K562 (cell line): Measurements from ENCODE around the gene MED17. TPM values are rescaled to one million over a fixed set of nuclear protein-coding genes. Genes with fewer than 3 reads are reported as not detected.
A peak's percentile ranks its signal among the peaks of the same experiment; 100 is the strongest.

Source experiments
- BRD9 ChIP-seq: fragments of 450-650 bp; IDR thresholded peaks from 2 replicates; pipeline ENCODE4 v1.6.1; 2018; ENCODE audit warnings: low read depth; ENCODE audit not compliant: partially characterized antibody
- HMG20B ChIP-seq: fragments of 250-450 bp; sonication (Bioruptor Pico); IDR thresholded peaks from 2 replicates; pipeline ENCODE4 v1.5.0; 2021; ENCODE audit warnings: mild to moderate bottlenecking
- MYNN ChIP-seq, 2 experiments: sonication (generic); formaldehyde crosslinking in 1 of 2; IDR thresholded peaks; 2 replicates each; pipeline versions ENCODE4 v1.5.0 to v1.6.1; 2016 to 2020; ENCODE audit warnings: antibody characterized with exemption in 1 of 2, missing genetic modification reagents in 1 of 2
- POLR2G ChIP-seq: fragments of 200-400 bp; formaldehyde crosslinking; IDR thresholded peaks from 2 replicates; pipeline ENCODE4 v1.6.1; 2017; ENCODE audit warnings: low read depth, mild to moderate bottlenecking, antibody characterized with exemption, low read length, moderate library complexity
- polyA plus RNA-seq, 8 experiments: library from polyadenylated mRNA; depleted of rRNA in 4 of 8; stranded (reverse) in 5 of 8; unstranded in 3 of 8; fragments of >200 nt; fragmentation: Nextera tagmentation in 2 of 8; fragmentation: Illumina TruSeq in 1 of 8; extraction: Ambion mirVana in 2 of 8; extraction: Trizol in 1 of 8; gene quantifications; 2 replicates each; pipeline versions ENCODE4 v1.2.1 to v1.2.3, GENCODE V29; 2011 to 2014; ENCODE audit warnings: inconsistent platforms in 1 of 8, missing spikeins in 1 of 8
- total RNA-seq, 7 experiments: library from RNA; depleted of rRNA in 6 of 7; stranded (reverse); fragments of >200 nt in 6 of 7; fragmentation: Illumina TruSeq in 2 of 7; extraction: Trizol in 2 of 7; gene quantifications; 2 replicates each; pipeline versions ENCODE4 v1.2.1 to v1.2.3, GENCODE V29; 2011 to 2021; ENCODE audit warnings: low replicate concordance in 1 of 7
- TF ChIP-seq, protein P1 (sequence below): fragments of 450-650 bp; IDR thresholded peaks from 2 replicates; pipeline ENCODE4 v1.7.1; 2018; ENCODE audit warnings: mild to moderate bottlenecking, low read depth; ENCODE audit not compliant: partially characterized antibody
- TF ChIP-seq, protein P2 (sequence below): fragments of 450-650 bp; formaldehyde crosslinking; IDR thresholded peaks from 2 replicates; pipeline ENCODE4 v1.4.0; 2022; ENCODE audit warnings: missing genetic modification characterization
- TF ChIP-seq, protein P3 (sequence below), 2 experiments: fragments of 450-650 bp; IDR thresholded peaks; 2 replicates each; pipeline ENCODE4 v1.6.1; 2016
- TF ChIP-seq, protein P4 (sequence below), 2 experiments: IDR thresholded peaks; 2 replicates each; pipeline ENCODE4 v1.6.1; 2012; ENCODE audit warnings: improper control_type of control experiment in 2 of 2, low read depth in 2 of 2, low read length in 2 of 2, borderline replicate concordance in 1 of 2
- TF ChIP-seq, protein P5 (sequence below): fragments of 200-800 bp; sonication (Bioruptor generic); IDR thresholded peaks from 2 replicates; pipeline ENCODE4 v1.6.1; 2016; ENCODE audit warnings: missing genetic modification characterization, missing compliant biosample characterization

The MED17 gene
- total and polyA plus RNA-seq, 9 of the 15 experiments (the other 6 are each of a cell fraction or from before 2014, with no cell fraction given) = 6.7 to 34.7 (median 26.8) TPM

DNA sequence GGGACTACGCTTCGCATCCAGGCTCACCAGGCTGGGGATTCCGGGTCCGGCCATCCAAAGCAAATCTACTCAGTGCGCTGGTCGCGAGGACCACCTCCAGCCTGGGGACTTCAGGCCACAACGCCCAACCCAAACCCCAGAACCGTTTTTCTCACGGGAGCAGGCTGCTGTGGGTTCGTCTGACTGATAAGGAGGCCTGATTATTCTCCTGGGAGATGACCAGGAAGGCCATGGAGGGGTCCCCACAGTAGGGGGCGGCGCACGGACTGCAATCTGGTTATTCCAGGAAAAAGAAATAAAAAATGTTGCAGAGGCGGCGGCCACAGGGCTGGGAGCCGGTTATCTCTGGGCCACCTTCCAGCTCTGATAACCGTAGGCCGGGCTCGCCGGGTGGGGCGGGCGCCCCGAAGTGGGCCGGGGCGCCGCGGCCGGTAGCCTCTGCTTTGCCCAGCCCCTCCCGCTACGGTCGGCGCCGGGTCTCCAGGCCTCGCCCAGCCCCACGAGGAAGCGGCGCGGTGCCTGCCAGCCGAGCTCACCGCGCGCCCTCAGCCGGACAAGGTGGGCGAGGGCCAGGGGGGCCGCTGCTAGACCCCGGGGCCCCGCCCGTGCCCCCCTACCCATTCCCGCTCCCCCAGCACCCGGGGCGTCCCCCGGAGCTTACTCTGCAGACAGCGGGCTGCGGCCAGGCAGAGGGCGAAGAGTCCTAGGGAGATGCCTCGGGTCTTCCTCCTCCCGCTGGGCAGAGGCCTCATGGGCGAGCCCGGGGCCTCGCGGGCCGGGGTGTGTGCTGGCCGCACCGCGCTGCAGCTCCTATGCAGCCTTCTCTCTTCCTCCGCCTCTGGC is 65.9 kb downstream of the MED17 start (continued):
- TF ChIP-seq, protein P1, sequence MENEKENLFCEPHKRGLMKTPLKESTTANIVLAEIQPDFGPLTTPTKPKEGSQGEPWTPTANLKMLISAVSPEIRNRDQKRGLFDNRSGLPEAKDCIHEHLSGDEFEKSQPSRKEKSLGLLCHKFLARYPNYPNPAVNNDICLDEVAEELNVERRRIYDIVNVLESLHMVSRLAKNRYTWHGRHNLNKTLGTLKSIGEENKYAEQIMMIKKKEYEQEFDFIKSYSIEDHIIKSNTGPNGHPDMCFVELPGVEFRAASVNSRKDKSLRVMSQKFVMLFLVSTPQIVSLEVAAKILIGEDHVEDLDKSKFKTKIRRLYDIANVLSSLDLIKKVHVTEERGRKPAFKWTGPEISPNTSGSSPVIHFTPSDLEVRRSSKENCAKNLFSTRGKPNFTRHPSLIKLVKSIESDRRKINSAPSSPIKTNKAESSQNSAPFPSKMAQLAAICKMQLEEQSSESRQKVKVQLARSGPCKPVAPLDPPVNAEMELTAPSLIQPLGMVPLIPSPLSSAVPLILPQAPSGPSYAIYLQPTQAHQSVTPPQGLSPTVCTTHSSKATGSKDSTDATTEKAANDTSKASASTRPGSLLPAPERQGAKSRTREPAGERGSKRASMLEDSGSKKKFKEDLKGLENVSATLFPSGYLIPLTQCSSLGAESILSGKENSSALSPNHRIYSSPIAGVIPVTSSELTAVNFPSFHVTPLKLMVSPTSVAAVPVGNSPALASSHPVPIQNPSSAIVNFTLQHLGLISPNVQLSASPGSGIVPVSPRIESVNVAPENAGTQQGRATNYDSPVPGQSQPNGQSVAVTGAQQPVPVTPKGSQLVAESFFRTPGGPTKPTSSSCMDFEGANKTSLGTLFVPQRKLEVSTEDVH = no peak
- TF ChIP-seq, protein P2, sequence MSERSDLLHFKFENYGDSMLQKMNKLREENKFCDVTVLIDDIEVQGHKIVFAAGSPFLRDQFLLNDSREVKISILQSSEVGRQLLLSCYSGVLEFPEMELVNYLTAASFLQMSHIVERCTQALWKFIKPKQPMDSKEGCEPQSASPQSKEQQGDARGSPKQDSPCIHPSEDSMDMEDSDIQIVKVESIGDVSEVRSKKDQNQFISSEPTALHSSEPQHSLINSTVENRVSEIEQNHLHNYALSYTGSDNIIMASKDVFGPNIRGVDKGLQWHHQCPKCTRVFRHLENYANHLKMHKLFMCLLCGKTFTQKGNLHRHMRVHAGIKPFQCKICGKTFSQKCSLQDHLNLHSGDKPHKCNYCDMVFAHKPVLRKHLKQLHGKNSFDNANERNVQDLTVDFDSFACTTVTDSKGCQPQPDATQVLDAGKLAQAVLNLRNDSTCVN (CRISPR knock-in tag) = no peak
- TF ChIP-seq, protein P3, sequence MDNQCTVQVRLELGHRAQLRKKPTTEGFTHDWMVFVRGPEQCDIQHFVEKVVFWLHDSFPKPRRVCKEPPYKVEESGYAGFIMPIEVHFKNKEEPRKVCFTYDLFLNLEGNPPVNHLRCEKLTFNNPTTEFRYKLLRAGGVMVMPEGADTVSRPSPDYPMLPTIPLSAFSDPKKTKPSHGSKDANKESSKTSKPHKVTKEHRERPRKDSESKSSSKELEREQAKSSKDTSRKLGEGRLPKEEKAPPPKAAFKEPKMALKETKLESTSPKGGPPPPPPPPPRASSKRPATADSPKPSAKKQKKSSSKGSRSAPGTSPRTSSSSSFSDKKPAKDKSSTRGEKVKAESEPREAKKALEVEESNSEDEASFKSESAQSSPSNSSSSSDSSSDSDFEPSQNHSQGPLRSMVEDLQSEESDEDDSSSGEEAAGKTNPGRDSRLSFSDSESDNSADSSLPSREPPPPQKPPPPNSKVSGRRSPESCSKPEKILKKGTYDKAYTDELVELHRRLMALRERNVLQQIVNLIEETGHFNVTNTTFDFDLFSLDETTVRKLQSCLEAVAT (IDR thresholded peaks at IDR 0.05) = no peak
- TF ChIP-seq POLR2G = no peak
- TF ChIP-seq, protein P4, sequence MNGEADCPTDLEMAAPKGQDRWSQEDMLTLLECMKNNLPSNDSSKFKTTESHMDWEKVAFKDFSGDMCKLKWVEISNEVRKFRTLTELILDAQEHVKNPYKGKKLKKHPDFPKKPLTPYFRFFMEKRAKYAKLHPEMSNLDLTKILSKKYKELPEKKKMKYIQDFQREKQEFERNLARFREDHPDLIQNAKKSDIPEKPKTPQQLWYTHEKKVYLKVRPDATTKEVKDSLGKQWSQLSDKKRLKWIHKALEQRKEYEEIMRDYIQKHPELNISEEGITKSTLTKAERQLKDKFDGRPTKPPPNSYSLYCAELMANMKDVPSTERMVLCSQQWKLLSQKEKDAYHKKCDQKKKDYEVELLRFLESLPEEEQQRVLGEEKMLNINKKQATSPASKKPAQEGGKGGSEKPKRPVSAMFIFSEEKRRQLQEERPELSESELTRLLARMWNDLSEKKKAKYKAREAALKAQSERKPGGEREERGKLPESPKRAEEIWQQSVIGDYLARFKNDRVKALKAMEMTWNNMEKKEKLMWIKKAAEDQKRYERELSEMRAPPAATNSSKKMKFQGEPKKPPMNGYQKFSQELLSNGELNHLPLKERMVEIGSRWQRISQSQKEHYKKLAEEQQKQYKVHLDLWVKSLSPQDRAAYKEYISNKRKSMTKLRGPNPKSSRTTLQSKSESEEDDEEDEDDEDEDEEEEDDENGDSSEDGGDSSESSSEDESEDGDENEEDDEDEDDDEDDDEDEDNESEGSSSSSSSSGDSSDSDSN (IDR thresholded peaks at IDR 0.05; ENCODE audit: borderline replicate concordance in 1 of 2, low read depth in 2 of 2, low read length in 2 of 2) = 0 out of 4 replicates have a peak, but pooled peaks of 1 of the 2 experiments have one; percentile 20
- TF ChIP-seq HMG20B (CRISPR knock-in tag) = no peak
- TF ChIP-seq, protein P5, sequence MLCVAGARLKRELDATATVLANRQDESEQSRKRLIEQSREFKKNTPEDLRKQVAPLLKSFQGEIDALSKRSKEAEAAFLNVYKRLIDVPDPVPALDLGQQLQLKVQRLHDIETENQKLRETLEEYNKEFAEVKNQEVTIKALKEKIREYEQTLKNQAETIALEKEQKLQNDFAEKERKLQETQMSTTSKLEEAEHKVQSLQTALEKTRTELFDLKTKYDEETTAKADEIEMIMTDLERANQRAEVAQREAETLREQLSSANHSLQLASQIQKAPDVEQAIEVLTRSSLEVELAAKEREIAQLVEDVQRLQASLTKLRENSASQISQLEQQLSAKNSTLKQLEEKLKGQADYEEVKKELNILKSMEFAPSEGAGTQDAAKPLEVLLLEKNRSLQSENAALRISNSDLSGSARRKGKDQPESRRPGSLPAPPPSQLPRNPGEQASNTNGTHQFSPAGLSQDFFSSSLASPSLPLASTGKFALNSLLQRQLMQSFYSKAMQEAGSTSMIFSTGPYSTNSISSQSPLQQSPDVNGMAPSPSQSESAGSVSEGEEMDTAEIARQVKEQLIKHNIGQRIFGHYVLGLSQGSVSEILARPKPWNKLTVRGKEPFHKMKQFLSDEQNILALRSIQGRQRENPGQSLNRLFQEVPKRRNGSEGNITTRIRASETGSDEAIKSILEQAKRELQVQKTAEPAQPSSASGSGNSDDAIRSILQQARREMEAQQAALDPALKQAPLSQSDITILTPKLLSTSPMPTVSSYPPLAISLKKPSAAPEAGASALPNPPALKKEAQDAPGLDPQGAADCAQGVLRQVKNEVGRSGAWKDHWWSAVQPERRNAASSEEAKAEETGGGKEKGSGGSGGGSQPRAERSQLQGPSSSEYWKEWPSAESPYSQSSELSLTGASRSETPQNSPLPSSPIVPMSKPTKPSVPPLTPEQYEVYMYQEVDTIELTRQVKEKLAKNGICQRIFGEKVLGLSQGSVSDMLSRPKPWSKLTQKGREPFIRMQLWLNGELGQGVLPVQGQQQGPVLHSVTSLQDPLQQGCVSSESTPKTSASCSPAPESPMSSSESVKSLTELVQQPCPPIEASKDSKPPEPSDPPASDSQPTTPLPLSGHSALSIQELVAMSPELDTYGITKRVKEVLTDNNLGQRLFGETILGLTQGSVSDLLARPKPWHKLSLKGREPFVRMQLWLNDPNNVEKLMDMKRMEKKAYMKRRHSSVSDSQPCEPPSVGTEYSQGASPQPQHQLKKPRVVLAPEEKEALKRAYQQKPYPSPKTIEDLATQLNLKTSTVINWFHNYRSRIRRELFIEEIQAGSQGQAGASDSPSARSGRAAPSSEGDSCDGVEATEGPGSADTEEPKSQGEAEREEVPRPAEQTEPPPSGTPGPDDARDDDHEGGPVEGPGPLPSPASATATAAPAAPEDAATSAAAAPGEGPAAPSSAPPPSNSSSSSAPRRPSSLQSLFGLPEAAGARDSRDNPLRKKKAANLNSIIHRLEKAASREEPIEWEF (CRISPR knock-in tag) = no peak
- TF ChIP-seq BRD9 = no peak
- TF ChIP-seq MYNN (IDR thresholded peaks at IDR 0.05) = no peak
- no peak for TF ChIP-seq MYNN (CRISPR knock-in tag; IDR thresholded peaks at IDR 0.05)
